Bone marrow (tissue), 2 donors: Measurements from ENCODE around the gene PTGIS.
"Not testable (repeated sequence)": the region's sequence is repeated elsewhere in the genome, so short reads cannot be mapped to it uniquely, and the experiment has no call there.

Experiments
- DNase-seq, 2 donors: peaks; one replicate each; lab custom pipeline; 2025; lab: John Stamatoyannopoulos, UW

The PTGIS gene

GRCh38 chr20:49567421-49568277 is at the start of gene PTGIS:
Gene PTGIS, minus strand, starts transcription at chr20:49568137. Its CDS starts 21 bp downstream, at chr20:49568116.
- DNase-seq, result no peak

- not testable (repeated sequence) for DNase-seq
Measured at GRCh38 chr20:49617394-49617793, 49.5 kb upstream of the PTGIS start.

- no peak for DNase-seq
Measured at GRCh38 chr20:49616154-49617007, 48.4 kb upstream of the PTGIS start.

- DNase-seq, result no peak
Measured at GRCh38 chr20:49615401-49616153, 47.6 kb upstream of the PTGIS start.

- DNase-seq, result not testable (repeated sequence)
Measured at GRCh38 chr20:49615051-49615400, 47.1 kb upstream of the PTGIS start.

GRCh38 chr20:49614338-49615050 is 46.6 kb upstream of the PTGIS start:
- DNase-seq, result no peak

- no peak for DNase-seq
Measured at GRCh38 chr20:49612127-49612738, 44.3 kb upstream of the PTGIS start.

- not testable (repeated sequence) for DNase-seq
Measured at GRCh38 chr20:49611539-49612126, 43.7 kb upstream of the PTGIS start.

GRCh38 chr20:49610691-49611538 is 43.0 kb upstream of the PTGIS start:
- peak; percentile 37 to 64 for DNase-seq

GRCh38 chr20:49608752-49609670 is 41.1 kb upstream of the PTGIS start:
- peak; percentile 29 to 48 for DNase-seq

- DNase-seq, result no peak
Measured at GRCh38 chr20:49607568-49607967, 39.6 kb upstream of the PTGIS start.

GRCh38 chr20:49603209-49603627 is 35.3 kb upstream of the PTGIS start:
- DNase-seq, result no peak

GRCh38 chr20:49602345-49603208 is 34.6 kb upstream of the PTGIS start:
- DNase-seq, result no peak

GRCh38 chr20:49601153-49601924 is 33.4 kb upstream of the PTGIS start:
- DNase-seq, result no peak

- no peak for DNase-seq
Measured at GRCh38 chr20:49599746-49600113, 31.8 kb upstream of the PTGIS start.

GRCh38 chr20:49597825-49598395 is 30.0 kb upstream of the PTGIS start:
- DNase-seq, result no peak
